Measurements from ENCODE around the gene PMFBP1. TPM values are rescaled to one million over a fixed set of nuclear protein-coding genes. Genes with fewer than 3 reads are reported as not detected.

Gene PMFBP1
- total and polyA plus RNA-seq, 4 donors: 0.62 to 1.3 (median 1.0) TPM

GRCh38 chr16:72149676-72150464 is 22.1 kb downstream of the PMFBP1 start:
- H3K36me3 ChIP-seq (ENCODE audit: control insufficient read depth in 4 of 4, insufficient read depth in 4 of 4, low read length in 4 of 4): no peaks in the 10 kb centered on the region
- ATAC-seq (ENCODE audit: insufficient read depth, low FRiP score): no peak
- H3K27me3 ChIP-seq (ENCODE audit: control insufficient read depth in 3 of 3, insufficient read depth in 3 of 3, low read length in 2 of 3): no peaks in the 10 kb centered on the region
- 76 to 79% methylated on average over 8 of the region's 8 CpGs for WGBS, 2 donors
- H3K4me3 ChIP-seq: no peak overlapping the region
- H3K4me1 ChIP-seq (ENCODE audit: control insufficient read depth in 5 of 5, insufficient read depth in 5 of 5, low read length in 5 of 5): no peaks in the 10 kb centered on the region
- no peak for TF ChIP-seq CTCF (IDR thresholded peaks at IDR 0.05; ENCODE audit: control extremely low read depth, extremely low read depth)
- DNase-seq: no peak
- no peak overlapping the region for H3K9ac ChIP-seq (ENCODE audit: insufficient read depth in 1 of 2, low read length in 2 of 2)
- H3K27ac ChIP-seq (ENCODE audit: low read depth in 1 of 2, low read length in 1 of 2): no peak overlapping the region
- no peaks in the 10 kb centered on the region for H3K9me3 ChIP-seq (ENCODE audit: control insufficient read depth in 4 of 4, insufficient read depth in 3 of 4, low read length in 3 of 4)

- ATAC-seq (ENCODE audit: insufficient read depth, low FRiP score) (no peak), DNase-seq (no peak)
- H3K4me1 ChIP-seq (ENCODE audit: control insufficient read depth in 5 of 5, insufficient read depth in 5 of 5, low read length in 5 of 5): no peaks in the 10 kb centered on the region
- H3K9ac ChIP-seq (ENCODE audit: insufficient read depth in 1 of 2, low read length in 2 of 2): no peak overlapping the region
- H3K27ac ChIP-seq (ENCODE audit: low read depth in 1 of 2, low read length in 1 of 2): no peak overlapping the region
- no peaks in the 10 kb centered on the region for H3K36me3 ChIP-seq (ENCODE audit: control insufficient read depth in 4 of 4, insufficient read depth in 4 of 4, low read length in 4 of 4)
- H3K27me3 ChIP-seq (ENCODE audit: control insufficient read depth in 3 of 3, insufficient read depth in 3 of 3, low read length in 2 of 3): no peaks in the 10 kb centered on the region
- H3K4me3 ChIP-seq: no peak overlapping the region
- H3K9me3 ChIP-seq (ENCODE audit: control insufficient read depth in 4 of 4, insufficient read depth in 3 of 4, low read length in 3 of 4): no peaks in the 10 kb centered on the region
- WGBS, 2 donors: 85 to 87% methylated on average over 1 of the region's 1 CpG
- no peak for TF ChIP-seq CTCF (IDR thresholded peaks at IDR 0.05; ENCODE audit: control extremely low read depth, extremely low read depth)
Measured at GRCh38 chr16:72142476-72142875, 29.5 kb downstream of the PMFBP1 start.

GRCh38 chr16:72139908-72140307 is 32.0 kb downstream of the PMFBP1 start:
- WGBS, 2 donors: 99 to 100% methylated on average over 2 of the region's 2 CpGs
- Histone ChIP-seq H3K36me3 (ENCODE audit: control insufficient read depth in 4 of 4, insufficient read depth in 4 of 4, low read length in 4 of 4) (no peaks in the 10 kb centered on the region), H3K4me1 (ENCODE audit: control insufficient read depth in 5 of 5, insufficient read depth in 5 of 5, low read length in 5 of 5) (no peaks in the 10 kb centered on the region), H3K9ac (ENCODE audit: insufficient read depth in 1 of 2, low read length in 2 of 2) (no peak overlapping the region), H3K27ac (ENCODE audit: low read depth in 1 of 2, low read length in 1 of 2) (no peak overlapping the region), H3K9me3 (ENCODE audit: control insufficient read depth in 4 of 4, insufficient read depth in 3 of 4, low read length in 3 of 4) (no peaks in the 10 kb centered on the region), H3K27me3 (ENCODE audit: control insufficient read depth in 3 of 3, insufficient read depth in 3 of 3, low read length in 2 of 3) (no peaks in the 10 kb centered on the region), H3K4me3 (no peak overlapping the region)
- ATAC-seq (ENCODE audit: insufficient read depth, low FRiP score): no peak
- TF ChIP-seq CTCF (IDR thresholded peaks at IDR 0.05; ENCODE audit: control extremely low read depth, extremely low read depth): no peak
- no peak for DNase-seq
